Measurements from ENCODE around the gene CNR1.

CNR1 gene

DNA sequence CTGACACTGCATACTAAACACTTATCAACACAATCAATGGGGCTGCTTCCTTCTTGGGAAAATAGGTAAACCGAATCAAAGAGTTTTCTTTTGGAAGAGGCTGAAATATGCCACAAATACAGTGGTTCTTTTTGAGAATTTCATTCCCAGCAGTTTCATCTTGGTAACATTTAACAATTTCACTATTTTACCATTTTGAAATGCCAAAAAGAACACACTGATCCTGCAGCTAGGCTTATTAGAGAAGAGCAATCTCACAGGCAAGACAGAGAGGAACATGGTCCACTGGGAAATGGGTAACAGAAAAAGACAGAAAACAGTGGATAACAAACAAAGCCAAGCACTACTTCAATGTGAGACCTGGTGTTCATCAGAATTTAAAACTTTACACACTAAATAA is 2.5 kb downstream of the CNR1 start:
- TF ChIP-seq, protein P1, sequence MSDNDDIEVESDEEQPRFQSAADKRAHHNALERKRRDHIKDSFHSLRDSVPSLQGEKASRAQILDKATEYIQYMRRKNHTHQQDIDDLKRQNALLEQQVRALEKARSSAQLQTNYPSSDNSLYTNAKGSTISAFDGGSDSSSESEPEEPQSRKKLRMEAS (IDR thresholded peaks at IDR 0.05) = no peak
- TF ChIP-seq RAD21 (IDR thresholded peaks at IDR 0.05; ENCODE audit: low read depth) (no peak), YY1 (IDR thresholded peaks at IDR 0.05; ENCODE audit: low read depth) (no peak), EGR1 (IDR thresholded peaks at IDR 0.05) (no peak), NFIC (IDR thresholded peaks at IDR 0.05) (no peak)
- TF ChIP-seq, protein P2, sequence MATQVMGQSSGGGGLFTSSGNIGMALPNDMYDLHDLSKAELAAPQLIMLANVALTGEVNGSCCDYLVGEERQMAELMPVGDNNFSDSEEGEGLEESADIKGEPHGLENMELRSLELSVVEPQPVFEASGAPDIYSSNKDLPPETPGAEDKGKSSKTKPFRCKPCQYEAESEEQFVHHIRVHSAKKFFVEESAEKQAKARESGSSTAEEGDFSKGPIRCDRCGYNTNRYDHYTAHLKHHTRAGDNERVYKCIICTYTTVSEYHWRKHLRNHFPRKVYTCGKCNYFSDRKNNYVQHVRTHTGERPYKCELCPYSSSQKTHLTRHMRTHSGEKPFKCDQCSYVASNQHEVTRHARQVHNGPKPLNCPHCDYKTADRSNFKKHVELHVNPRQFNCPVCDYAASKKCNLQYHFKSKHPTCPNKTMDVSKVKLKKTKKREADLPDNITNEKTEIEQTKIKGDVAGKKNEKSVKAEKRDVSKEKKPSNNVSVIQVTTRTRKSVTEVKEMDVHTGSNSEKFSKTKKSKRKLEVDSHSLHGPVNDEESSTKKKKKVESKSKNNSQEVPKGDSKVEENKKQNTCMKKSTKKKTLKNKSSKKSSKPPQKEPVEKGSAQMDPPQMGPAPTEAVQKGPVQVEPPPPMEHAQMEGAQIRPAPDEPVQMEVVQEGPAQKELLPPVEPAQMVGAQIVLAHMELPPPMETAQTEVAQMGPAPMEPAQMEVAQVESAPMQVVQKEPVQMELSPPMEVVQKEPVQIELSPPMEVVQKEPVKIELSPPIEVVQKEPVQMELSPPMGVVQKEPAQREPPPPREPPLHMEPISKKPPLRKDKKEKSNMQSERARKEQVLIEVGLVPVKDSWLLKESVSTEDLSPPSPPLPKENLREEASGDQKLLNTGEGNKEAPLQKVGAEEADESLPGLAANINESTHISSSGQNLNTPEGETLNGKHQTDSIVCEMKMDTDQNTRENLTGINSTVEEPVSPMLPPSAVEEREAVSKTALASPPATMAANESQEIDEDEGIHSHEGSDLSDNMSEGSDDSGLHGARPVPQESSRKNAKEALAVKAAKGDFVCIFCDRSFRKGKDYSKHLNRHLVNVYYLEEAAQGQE (IDR thresholded peaks at IDR 0.05; ENCODE audit: low read depth) = no peak
- TF ChIP-seq, protein P3, sequence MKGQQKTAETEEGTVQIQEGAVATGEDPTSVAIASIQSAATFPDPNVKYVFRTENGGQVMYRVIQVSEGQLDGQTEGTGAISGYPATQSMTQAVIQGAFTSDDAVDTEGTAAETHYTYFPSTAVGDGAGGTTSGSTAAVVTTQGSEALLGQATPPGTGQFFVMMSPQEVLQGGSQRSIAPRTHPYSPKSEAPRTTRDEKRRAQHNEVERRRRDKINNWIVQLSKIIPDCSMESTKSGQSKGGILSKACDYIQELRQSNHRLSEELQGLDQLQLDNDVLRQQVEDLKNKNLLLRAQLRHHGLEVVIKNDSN (IDR thresholded peaks at IDR 0.05) = no peak

DNA sequence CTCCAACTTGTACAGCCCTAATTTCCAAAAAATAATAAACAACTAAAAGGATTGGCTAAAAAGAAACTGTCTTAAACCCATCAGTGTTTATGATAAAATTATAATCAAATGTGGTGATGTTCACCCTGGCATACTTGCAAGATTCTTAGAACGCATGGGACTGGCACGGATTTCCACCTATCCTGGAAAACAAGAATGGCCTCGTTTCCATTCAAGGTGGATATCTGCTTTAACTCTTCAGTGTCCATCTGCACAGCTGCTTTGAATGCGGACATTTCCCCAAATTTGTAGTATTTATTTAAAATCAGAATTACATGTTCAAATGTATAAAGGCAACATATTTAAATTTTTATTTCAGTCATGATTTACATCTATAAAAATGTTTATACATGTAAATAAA is 4.2 kb downstream of the CNR1 start:
- TF ChIP-seq NFIC (IDR thresholded peaks at IDR 0.05) (no peak), CEBPB (IDR thresholded peaks at IDR 0.05) (no peak), TCF12 (IDR thresholded peaks at IDR 0.05; ENCODE audit: low read depth) (no peak), EGR1 (IDR thresholded peaks at IDR 0.05) (no peak), ZBTB7A (IDR thresholded peaks at IDR 0.05; ENCODE audit: low read depth) (no peak), YY1 (IDR thresholded peaks at IDR 0.05; ENCODE audit: low read depth) (no peak)
- TF ChIP-seq, protein P1 (IDR thresholded peaks at IDR 0.05) = no peak
- TF ChIP-seq, protein P2 (IDR thresholded peaks at IDR 0.05; ENCODE audit: low read depth) = no peak
- TF ChIP-seq, protein P3 (IDR thresholded peaks at IDR 0.05) = no peak

DNA sequence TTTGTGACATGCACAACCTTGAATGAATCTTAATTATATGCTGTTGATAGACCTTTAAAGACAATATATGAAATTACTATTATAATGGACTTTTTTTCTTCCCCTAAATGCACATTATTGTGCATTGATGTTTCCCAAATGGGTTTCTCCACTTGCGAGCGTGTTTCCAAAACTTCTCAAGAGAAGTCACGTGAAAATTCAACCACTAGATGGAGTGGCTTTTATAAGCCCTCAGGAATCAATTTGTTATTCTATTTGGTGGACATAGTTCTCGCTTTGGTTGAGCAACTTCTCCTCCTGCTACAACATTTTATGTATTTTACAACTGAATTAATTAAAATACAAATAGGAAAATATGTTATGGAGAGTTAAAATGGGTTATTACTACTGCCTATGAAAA is 9.0 kb downstream of the CNR1 start:
- TF ChIP-seq EP300 (IDR thresholded peaks at IDR 0.05; ENCODE audit: borderline replicate concordance) (no peak), NFIC (IDR thresholded peaks at IDR 0.05) (no peak), EGR1 (IDR thresholded peaks at IDR 0.05) (no peak), TCF12 (IDR thresholded peaks at IDR 0.05; ENCODE audit: low read depth) (no peak), RAD21 (IDR thresholded peaks at IDR 0.05; ENCODE audit: low read depth) (no peak), TAF1 (IDR thresholded peaks at IDR 0.05; ENCODE audit: low read depth) (no peak)
- TF ChIP-seq, protein P2 (IDR thresholded peaks at IDR 0.05; ENCODE audit: low read depth) = no peak
- TF ChIP-seq, protein P3 (IDR thresholded peaks at IDR 0.05) = no peak
- TF ChIP-seq, protein P1 (IDR thresholded peaks at IDR 0.05) = no peak

DNA sequence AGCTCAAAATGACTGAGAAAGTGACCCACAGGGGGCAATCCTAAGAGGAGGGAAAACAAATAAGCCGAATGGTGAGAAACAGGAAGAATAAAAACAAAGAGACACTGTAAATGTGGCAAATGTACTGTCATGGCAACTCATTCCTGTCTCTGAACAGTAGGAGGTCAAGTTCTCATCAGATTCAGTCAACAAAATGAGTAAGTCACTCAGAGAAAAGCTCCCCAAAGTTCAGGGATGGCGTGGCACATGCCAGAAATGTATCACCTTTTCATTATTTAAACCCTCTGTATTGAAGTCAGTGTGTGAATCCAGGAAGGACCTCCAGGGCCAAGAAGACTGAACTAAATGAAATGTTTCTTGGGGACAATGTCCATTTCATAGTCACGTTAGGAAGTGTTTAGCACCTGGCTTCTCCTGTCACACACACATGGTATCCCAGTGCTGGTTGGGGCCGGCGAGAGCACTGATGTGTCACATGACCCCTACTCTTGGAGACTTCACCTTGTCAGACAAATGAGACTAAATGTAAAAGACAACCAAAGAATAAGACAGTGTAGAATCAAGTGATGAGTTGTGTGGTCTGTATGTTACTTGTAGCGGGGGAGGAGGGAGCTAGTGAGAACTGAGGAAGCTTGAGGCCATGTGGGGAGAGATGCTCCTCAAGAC is 20.7 kb downstream of the CNR1 start:
- TF ChIP-seq RAD21 (IDR thresholded peaks at IDR 0.05; ENCODE audit: low read depth) (no peak), FOXM1 (IDR thresholded peaks at IDR 0.05; ENCODE audit: borderline replicate concordance, low read depth) (no peak), CREB1 (IDR thresholded peaks at IDR 0.05; ENCODE audit: low read depth) (no peak), ZBTB7A (IDR thresholded peaks at IDR 0.05; ENCODE audit: low read depth) (no peak), YY1 (IDR thresholded peaks at IDR 0.05; ENCODE audit: low read depth) (no peak), NFIC (IDR thresholded peaks at IDR 0.05) (no peak), TAF1 (IDR thresholded peaks at IDR 0.05; ENCODE audit: low read depth) (no peak), TEAD4 (IDR thresholded peaks at IDR 0.05) (no peak), CEBPB (IDR thresholded peaks at IDR 0.05) (no peak), EGR1 (IDR thresholded peaks at IDR 0.05) (no peak), EP300 (IDR thresholded peaks at IDR 0.05; ENCODE audit: borderline replicate concordance) (no peak), TCF12 (IDR thresholded peaks at IDR 0.05; ENCODE audit: low read depth) (no peak)
- TF ChIP-seq, protein P1 (IDR thresholded peaks at IDR 0.05) = no peak
- TF ChIP-seq, protein P3 (IDR thresholded peaks at IDR 0.05) = no peak
- TF ChIP-seq, protein P2 (IDR thresholded peaks at IDR 0.05; ENCODE audit: low read depth) = no peak
